Measurements from ENCODE around the gene RUVBL2.

Gene RUVBL2

GRCh38 chr19:48989701-48990291, 3.9 kb upstream of the RUVBL2 start:
- no peak for DNase-seq (ENCODE audit: low spot score)

- no peak for DNase-seq (ENCODE audit: low spot score)
Measured at GRCh38 chr19:48990400-48990799, 3.3 kb upstream of the RUVBL2 start.

- no peak for DNase-seq (ENCODE audit: low spot score)
Measured at GRCh38 chr19:48991011-48991609, 2.6 kb upstream of the RUVBL2 start.

GRCh38 chr19:48991873-48992580, 1.7 kb upstream of the RUVBL2 start:
- DNase-seq (ENCODE audit: low spot score) = no peak

- DNase-seq (ENCODE audit: low spot score) = peak; percentile 26
Measured at GRCh38 chr19:48992581-48993174, 1.0 kb upstream of the RUVBL2 start.

GRCh38 chr19:48994035-48994386, 324 bp downstream of the RUVBL2 start:
- no peak for DNase-seq (ENCODE audit: low spot score)

GRCh38 chr19:48997972-48998371, 4.3 kb downstream of the RUVBL2 start:
- peak; percentile 74 for DNase-seq (ENCODE audit: low spot score)

- peak; percentile 71 for DNase-seq (ENCODE audit: low spot score)
Measured at GRCh38 chr19:48999481-49000325, 6.0 kb downstream of the RUVBL2 start.

GRCh38 chr19:49004133-49004532, 10.4 kb downstream of the RUVBL2 start:
- DNase-seq (ENCODE audit: low spot score) = no peak

- DNase-seq (ENCODE audit: low spot score) = no peak
Measured at GRCh38 chr19:49004964-49005614, 11.4 kb downstream of the RUVBL2 start.

GRCh38 chr19:49006905-49007304, 13.2 kb downstream of the RUVBL2 start:
- DNase-seq (ENCODE audit: low spot score) = no peak

- DNase-seq (ENCODE audit: low spot score) = no peak
Measured at GRCh38 chr19:49009828-49010227, 16.1 kb downstream of the RUVBL2 start.

- DNase-seq (ENCODE audit: low spot score) = no peak
Measured at GRCh38 chr19:49010453-49010852, 16.8 kb downstream of the RUVBL2 start.

- DNase-seq (ENCODE audit: low spot score) = no peak
Measured at GRCh38 chr19:49011194-49011593, 17.5 kb downstream of the RUVBL2 start.

- no peak for DNase-seq (ENCODE audit: low spot score)
Measured at GRCh38 chr19:49014123-49014869, 20.6 kb downstream of the RUVBL2 start.

- DNase-seq (ENCODE audit: low spot score) = no peak
Measured at GRCh38 chr19:49014870-49015255, 21.2 kb downstream of the RUVBL2 start.

- DNase-seq (ENCODE audit: low spot score) = no peak
Measured at GRCh38 chr19:49016067-49016839, 22.6 kb downstream of the RUVBL2 start.

GRCh38 chr19:49017041-49017665, 23.5 kb downstream of the RUVBL2 start, which contains the start of gene LHB:
TSS of gene LHB (minus strand) at chr19:49017091. CDS start at chr19:49017081, 10 bp downstream.
- no peak for DNase-seq (ENCODE audit: low spot score)

GRCh38 chr19:49017666-49018351, 24.1 kb downstream of the RUVBL2 start:
- peak; percentile 79 for DNase-seq (ENCODE audit: low spot score)
